Measurements from ENCODE around the gene MRAP.

DNA sequence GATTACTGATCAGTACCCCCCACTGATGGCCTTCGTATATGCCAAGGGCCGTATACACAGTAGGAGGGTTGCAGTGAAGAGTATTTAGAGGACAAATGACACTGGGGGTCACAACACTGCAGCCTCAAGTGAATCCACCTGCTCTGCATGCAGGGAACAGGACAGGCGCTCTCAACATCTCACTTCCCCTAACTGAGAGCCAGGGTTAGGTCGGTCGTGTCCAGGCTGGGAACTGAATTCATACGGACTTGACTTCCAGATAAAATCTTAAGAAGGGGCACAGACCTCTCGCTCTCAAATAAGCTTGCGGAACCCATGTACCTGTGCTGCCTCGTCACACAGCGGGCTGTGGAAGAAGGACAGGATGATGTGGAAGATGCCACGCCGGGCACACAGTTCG is 22.8 kb downstream of the MRAP start:
- no peak for TF ChIP-seq POLR2AphosphoS5 (IDR thresholded peaks at IDR 0.05; ENCODE audit: insufficient read depth in 1 of 2, low read depth in 1 of 2)
- TF ChIP-seq, protein P1, sequence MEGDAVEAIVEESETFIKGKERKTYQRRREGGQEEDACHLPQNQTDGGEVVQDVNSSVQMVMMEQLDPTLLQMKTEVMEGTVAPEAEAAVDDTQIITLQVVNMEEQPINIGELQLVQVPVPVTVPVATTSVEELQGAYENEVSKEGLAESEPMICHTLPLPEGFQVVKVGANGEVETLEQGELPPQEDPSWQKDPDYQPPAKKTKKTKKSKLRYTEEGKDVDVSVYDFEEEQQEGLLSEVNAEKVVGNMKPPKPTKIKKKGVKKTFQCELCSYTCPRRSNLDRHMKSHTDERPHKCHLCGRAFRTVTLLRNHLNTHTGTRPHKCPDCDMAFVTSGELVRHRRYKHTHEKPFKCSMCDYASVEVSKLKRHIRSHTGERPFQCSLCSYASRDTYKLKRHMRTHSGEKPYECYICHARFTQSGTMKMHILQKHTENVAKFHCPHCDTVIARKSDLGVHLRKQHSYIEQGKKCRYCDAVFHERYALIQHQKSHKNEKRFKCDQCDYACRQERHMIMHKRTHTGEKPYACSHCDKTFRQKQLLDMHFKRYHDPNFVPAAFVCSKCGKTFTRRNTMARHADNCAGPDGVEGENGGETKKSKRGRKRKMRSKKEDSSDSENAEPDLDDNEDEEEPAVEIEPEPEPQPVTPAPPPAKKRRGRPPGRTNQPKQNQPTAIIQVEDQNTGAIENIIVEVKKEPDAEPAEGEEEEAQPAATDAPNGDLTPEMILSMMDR (IDR thresholded peaks at IDR 0.05) = no peak

Data from vagina (tissue), 2 donors.